K562 (cell line): ENCODE results near the gene ANKRD13B. TPM values are rescaled to one million over a fixed set of nuclear protein-coding genes. Genes with fewer than 3 reads are reported as not detected.

Source experiments
- ATF1 ChIP-seq, 2 experiments: fragments of 450-650 bp in 1 of 2; IDR thresholded peaks; 2 replicates each; pipeline ENCODE4 v1.6.1; 2016; ENCODE audit warnings: missing compliant biosample characterization in 1 of 2, missing genetic modification characterization in 1 of 2
- CXXC5 ChIP-seq: fragments of 250-450 bp; sonication (Bioruptor Pico); IDR thresholded peaks from 2 replicates; pipeline ENCODE4 v1.8.0; 2022; ENCODE audit warnings: inconsistent platforms, mild to moderate bottlenecking, moderate library complexity
- E2F1 ChIP-seq: sonication (generic); formaldehyde crosslinking; IDR thresholded peaks from 2 replicates; pipeline ENCODE4 v1.8.1; 2023; ENCODE audit warnings: mild to moderate bottlenecking, missing genetic modification reagents, moderate library complexity
- GTF2E2 ChIP-seq: fragments of 200-800 bp; sonication (Bioruptor generic); IDR thresholded peaks from 2 replicates; pipeline ENCODE4 v1.6.1; 2016; ENCODE audit warnings: missing genetic modification characterization, missing compliant biosample characterization
- NRF1 ChIP-seq, 2 experiments: fragments of 450-650 bp; IDR thresholded peaks in 1 of 2; conservative IDR thresholded peaks in 1 of 2; 2 replicates each; pipeline ENCODE4 v1.6.1; 2014; ENCODE audit warnings: mild to moderate bottlenecking in 2 of 2
- RNF2 ChIP-seq: sonication (generic); IDR thresholded peaks from 2 replicates; pipeline ENCODE4 v1.6.1; 2016
- SMAD3 ChIP-seq: fragments of 450-650 bp; formaldehyde crosslinking; conservative IDR thresholded peaks from 2 replicates; pipeline ENCODE4 v1.4.0; 2020; ENCODE audit warnings: mild to moderate bottlenecking
- TAF7 ChIP-seq: fragments of 450-650 bp; IDR thresholded peaks from 2 replicates; pipeline ENCODE4 v1.6.1; 2016; ENCODE audit warnings: missing genetic modification characterization, missing compliant biosample characterization
- TSHZ1 ChIP-seq: fragments of 250-450 bp; sonication (Bioruptor Pico); IDR thresholded peaks from 2 replicates; pipeline ENCODE4 v1.4.0; 2020; ENCODE audit warnings: mild to moderate bottlenecking, moderate library complexity
- USF2 ChIP-seq: sonication (generic); formaldehyde crosslinking; IDR thresholded peaks from 2 replicates; pipeline ENCODE4 v1.5.0; 2020; ENCODE audit warnings: missing genetic modification reagents
- ZBTB9 ChIP-seq: fragments of 450-650 bp; formaldehyde crosslinking; IDR thresholded peaks from 2 replicates; pipeline ENCODE4 v1.4.0; 2020; ENCODE audit warnings: mild to moderate bottlenecking, moderate library complexity
- ZC3H8 ChIP-seq: fragments of 450-650 bp; IDR thresholded peaks from 2 replicates; pipeline ENCODE4 v1.6.1; 2017
- ZNF23 ChIP-seq: fragments of 250-450 bp; sonication (Bioruptor Pico); IDR thresholded peaks from 2 replicates; pipeline ENCODE4 v1.4.0; 2020; ENCODE audit warnings: mild to moderate bottlenecking
- ZNF695 ChIP-seq: fragments of 450-650 bp; formaldehyde crosslinking; IDR thresholded peaks from 2 replicates; pipeline ENCODE4 v1.4.0; 2020; ENCODE audit warnings: mild to moderate bottlenecking, moderate library complexity
- ZNF77 ChIP-seq: fragments of 250-450 bp; sonication (Bioruptor Pico); IDR thresholded peaks from 2 replicates; pipeline ENCODE4 v1.5.0; 2020
- ZSCAN32 ChIP-seq: fragments of 450-650 bp; formaldehyde crosslinking; IDR thresholded peaks from 2 replicates; pipeline ENCODE4 v1.4.0; 2020; ENCODE audit warnings: mild to moderate bottlenecking, moderate library complexity
- polyA plus RNA-seq, 8 experiments: library from polyadenylated mRNA; depleted of rRNA in 4 of 8; stranded (reverse) in 5 of 8; unstranded in 3 of 8; fragments of >200 nt; fragmentation: Nextera tagmentation in 2 of 8; fragmentation: Illumina TruSeq in 1 of 8; extraction: Ambion mirVana in 2 of 8; extraction: Trizol in 1 of 8; gene quantifications; 2 replicates each; pipeline versions ENCODE4 v1.2.1 to v1.2.3, GENCODE V29; 2011 to 2014; ENCODE audit warnings: inconsistent platforms in 1 of 8, missing spikeins in 1 of 8
- total RNA-seq, 7 experiments: library from RNA; depleted of rRNA in 6 of 7; stranded (reverse); fragments of >200 nt in 6 of 7; fragmentation: Illumina TruSeq in 2 of 7; extraction: Trizol in 2 of 7; gene quantifications; 2 replicates each; pipeline versions ENCODE4 v1.2.1 to v1.2.3, GENCODE V29; 2011 to 2021; ENCODE audit warnings: low replicate concordance in 1 of 7
- TF ChIP-seq, protein P1 (sequence below): sonication (generic); formaldehyde crosslinking; IDR thresholded peaks from 2 replicates; pipeline ENCODE4 v1.8.0; 2022; ENCODE audit warnings: missing genetic modification reagents, mild to moderate bottlenecking, moderate library complexity, borderline replicate concordance
- TF ChIP-seq, protein P2 (sequence below), 2 experiments: fragments of 200-800 bp in 1 of 2; sonication (Bioruptor generic) in 1 of 2; sonication (generic) in 1 of 2; formaldehyde crosslinking in 1 of 2; IDR thresholded peaks in 1 of 2; conservative IDR thresholded peaks in 1 of 2; 2 replicates each; pipeline versions ENCODE4 v1.5.0 to v1.6.1; 2016 to 2020; ENCODE audit warnings: missing compliant biosample characterization in 1 of 2, missing genetic modification characterization in 1 of 2, missing genetic modification reagents in 1 of 2

ANKRD13B gene
- total and polyA plus RNA-seq, 9 of the 15 experiments (the other 6 are each of a cell fraction or from before 2014, with no cell fraction given), result 0.15 to 28.1 (median 4.6) TPM

GRCh38 chr17:29568331-29569244, 24.3 kb upstream of the ANKRD13B start, which contains the start of gene TP53I13 (continued):
- no peak for TF ChIP-seq TSHZ1 (CRISPR knock-in tag)
- no peak for TF ChIP-seq TAF7 (tag)
- TF ChIP-seq USF2 (CRISPR knock-in tag), result no peak
- TF ChIP-seq ZBTB9, result no peak; the same call in 1 of the 2 replicates
- no peak for TF ChIP-seq ZNF77 (CRISPR knock-in tag)
- no peak for TF ChIP-seq SMAD3 (CRISPR knock-in tag)
- TF ChIP-seq ZC3H8, result no peak
- TF ChIP-seq ZNF23 (CRISPR knock-in tag), result no peak
- TF ChIP-seq ATF1 (CRISPR knock-in tag; IDR thresholded peaks at IDR 0.05), result no peak
- TF ChIP-seq ATF1 (tag; IDR thresholded peaks at IDR 0.05), result no peak
- peak; percentile 65 to 73 for TF ChIP-seq NRF1 (conservative IDR thresholded peaks at IDR 0.05 in 1 of 2, IDR thresholded peaks at IDR 0.05 in 1 of 2)
- TF ChIP-seq GTF2E2, result no peak
- TF ChIP-seq, protein P1, sequence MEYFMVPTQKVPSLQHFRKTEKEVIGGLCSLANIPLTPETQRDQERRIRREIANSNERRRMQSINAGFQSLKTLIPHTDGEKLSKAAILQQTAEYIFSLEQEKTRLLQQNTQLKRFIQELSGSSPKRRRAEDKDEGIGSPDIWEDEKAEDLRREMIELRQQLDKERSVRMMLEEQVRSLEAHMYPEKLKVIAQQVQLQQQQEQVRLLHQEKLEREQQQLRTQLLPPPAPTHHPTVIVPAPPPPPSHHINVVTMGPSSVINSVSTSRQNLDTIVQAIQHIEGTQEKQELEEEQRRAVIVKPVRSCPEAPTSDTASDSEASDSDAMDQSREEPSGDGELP (CRISPR knock-in tag), result 0 out of 2 replicates have a peak, but pooled peaks have one; percentile 32
- TF ChIP-seq E2F1 (CRISPR knock-in tag), result no peak
- TF ChIP-seq ZNF695, result no peak
- TF ChIP-seq, protein P2, sequence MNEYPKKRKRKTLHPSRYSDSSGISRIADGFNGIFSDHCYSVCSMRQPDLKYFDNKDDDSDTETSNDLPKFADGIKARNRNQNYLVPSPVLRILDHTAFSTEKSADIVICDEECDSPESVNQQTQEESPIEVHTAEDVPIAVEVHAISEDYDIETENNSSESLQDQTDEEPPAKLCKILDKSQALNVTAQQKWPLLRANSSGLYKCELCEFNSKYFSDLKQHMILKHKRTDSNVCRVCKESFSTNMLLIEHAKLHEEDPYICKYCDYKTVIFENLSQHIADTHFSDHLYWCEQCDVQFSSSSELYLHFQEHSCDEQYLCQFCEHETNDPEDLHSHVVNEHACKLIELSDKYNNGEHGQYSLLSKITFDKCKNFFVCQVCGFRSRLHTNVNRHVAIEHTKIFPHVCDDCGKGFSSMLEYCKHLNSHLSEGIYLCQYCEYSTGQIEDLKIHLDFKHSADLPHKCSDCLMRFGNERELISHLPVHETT (CRISPR knock-in tag; conservative IDR thresholded peaks at IDR 0.05 in 1 of 2, IDR thresholded peaks at IDR 0.05 in 1 of 2), result peak in 1 of 2 experiments; percentile 66; a peak in 1 of 4 replicates
- peak; percentile 58 for TF ChIP-seq CXXC5 (CRISPR knock-in tag)
- no peak for TF ChIP-seq RNF2
- no peak for TF ChIP-seq ZSCAN32
